GM18520 (cell line): ENCODE measurements around the gene STX4.
A peak's percentile ranks its signal among the peaks of the same experiment; 100 is the strongest.
"Not testable (repeated sequence)": the region's sequence is repeated elsewhere in the genome, so short reads cannot be mapped to it uniquely, and the experiment has no call there.

Experiments used
- ATAC-seq: cut with Tn5 transposase; IDR thresholded peaks from one replicate; pipeline ENCODE4 v1.9.1; 2021; ENCODE audit not compliant: unreplicated experiment

The STX4 gene

DNA sequence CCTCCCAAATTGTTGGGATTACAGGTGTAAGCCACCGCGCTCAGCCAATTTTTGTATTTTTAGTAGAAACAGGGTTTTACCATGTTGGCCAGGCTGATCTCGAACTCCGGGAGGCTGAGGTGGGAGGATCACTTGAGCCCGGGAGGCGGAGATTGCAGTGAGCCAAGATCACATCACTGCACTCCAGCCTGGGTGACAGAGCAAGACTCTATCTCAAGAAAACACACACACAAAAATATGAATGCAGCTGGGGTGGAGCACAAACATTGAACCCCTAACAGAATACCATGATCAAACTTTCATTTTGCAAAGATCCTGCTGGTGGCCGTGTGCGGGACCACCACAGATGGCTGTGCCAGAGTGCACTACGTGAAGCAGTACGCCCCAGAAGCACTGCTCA lies 15.6 kb upstream of the STX4 start:
- ATAC-seq: not testable (repeated sequence)

DNA sequence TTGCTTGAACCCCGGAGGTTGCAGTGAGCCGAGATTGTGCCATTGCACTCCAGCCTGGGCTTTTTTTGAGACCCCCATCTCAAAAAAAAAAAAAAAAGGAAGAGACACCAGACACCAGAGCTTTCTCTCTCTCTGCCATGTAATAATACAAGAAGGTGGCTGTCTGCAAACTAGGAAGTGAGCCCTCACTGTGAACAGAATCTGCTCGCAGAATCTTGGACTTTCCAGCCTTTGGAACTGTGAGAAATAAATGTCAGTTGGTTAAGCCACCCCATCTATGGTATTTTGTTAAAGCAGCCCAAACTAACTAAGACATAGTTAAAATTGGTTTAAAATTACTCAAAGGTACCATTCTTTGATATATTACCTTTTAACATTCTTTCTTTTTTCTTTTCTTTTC lies 12.8 kb upstream of the STX4 start:
- no peak for ATAC-seq

DNA sequence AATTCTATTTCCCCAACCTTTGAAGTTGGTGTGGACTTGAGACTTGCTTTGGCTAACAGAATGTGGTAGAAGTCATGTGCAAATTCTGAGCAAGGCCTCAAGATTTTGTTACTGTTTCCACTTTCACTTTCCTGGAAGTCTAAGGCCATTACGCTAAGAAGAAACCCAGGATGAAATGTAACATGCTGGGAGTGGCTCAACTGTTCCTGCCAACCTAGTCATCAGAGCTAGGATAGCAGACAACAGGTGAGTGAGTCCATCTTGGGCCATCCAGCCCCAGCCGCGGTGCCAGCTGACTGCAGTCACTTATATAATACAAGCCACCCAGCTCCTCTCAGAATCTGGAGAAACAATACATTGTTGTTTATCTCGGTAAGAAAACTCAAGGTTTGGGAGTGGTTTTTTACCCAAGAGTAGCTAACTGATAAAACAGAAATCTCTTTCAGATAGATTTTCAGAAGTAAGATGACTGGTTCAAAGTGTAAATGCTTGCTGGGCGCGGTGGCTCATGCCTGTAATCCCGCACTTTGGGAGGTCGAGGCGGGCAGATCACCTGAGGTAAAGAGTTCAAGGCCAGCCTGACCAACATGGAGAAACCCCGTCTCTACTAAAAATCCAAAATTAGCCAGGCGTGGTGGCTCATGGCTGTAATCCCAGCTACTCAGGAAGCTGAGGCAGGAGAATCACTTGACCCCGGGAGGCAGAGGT lies 10.7 kb upstream of the STX4 start:
- no peak for ATAC-seq

DNA sequence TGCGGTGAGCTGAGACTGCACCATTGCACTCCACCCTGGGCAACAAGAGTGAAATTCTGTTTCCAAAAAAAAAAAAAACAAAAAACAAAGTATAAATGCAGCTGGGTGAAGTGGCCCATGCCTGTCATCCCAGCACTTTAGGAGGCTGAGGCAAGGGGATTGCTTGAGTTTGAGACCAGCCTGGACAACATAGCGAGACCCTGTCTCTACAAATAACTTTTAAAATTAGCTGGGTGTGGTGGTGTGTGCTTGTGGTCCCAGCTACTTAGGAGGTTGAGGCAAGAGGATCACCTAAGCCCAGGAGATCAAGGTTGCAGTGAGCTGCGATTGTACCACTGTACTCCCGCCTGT lies 10.1 kb upstream of the STX4 start:
- no peak for ATAC-seq

DNA sequence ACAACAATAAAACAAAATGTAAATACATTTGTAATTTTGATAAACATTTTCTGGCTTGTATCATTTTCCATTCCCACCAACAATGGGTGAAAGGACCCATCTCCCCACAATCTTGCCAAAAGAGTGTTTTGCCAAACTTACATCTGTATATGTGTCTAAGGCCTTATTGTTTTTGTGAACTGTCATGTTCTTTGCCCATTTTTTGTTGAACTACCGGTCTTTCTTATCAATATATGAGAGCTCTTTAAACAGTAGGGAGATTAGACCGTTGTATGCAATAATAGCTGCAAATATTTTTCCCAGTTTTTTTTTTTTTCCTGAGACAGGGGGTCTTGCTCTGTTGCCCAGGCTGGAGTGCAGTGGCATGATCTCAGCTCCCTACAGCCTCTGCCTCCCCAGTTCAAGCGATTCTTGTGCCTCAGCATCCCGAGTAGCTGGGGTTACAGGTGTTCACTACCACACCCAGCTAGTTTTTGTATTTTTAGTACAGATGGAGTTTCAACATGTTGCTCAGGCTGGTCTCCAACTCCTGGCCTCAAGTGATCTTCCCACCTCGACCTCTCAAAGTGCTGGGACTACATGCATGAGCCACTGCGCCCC lies 9.6 kb upstream of the STX4 start:
- ATAC-seq: no peak

DNA sequence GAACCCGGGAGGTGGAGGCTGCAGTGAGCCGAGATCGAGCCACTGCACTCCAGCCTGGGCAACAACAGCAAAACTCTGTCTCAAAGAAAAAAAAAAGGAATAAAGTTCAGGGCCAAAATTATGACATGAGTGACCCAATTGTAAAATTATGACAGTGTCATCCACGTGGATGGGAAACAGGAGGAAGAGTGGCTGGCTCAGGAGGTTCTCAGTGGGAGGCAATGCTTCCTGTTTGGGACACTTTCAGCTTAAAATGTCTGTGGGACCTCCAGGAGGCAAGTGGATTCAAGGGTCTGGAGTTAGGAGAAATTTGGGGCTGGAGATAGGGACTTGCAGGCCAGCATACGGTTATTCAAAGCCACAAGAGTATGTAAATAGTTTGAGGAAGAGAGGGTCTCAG lies 8.0 kb upstream of the STX4 start:
- no peak for ATAC-seq

DNA sequence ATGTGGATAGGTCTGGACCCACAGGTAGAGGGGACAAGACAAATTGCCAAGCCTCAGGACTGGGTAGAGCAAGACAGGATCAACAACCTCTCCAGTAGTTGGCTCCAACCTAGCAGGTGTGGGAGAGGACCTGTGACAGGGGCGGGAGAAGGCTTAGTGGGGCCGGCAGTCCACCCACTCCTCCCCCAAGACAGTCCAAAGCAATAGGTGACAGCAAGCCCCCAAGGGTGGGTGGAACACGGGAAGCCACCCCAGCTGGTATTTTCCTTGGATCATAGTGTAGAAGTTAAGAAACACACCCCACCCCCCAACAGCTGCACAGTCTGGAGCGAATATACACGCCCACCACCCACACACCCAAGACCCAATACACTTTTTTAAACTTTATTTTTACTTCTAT lies 4.1 kb upstream of the STX4 start:
- ATAC-seq: no peak

DNA sequence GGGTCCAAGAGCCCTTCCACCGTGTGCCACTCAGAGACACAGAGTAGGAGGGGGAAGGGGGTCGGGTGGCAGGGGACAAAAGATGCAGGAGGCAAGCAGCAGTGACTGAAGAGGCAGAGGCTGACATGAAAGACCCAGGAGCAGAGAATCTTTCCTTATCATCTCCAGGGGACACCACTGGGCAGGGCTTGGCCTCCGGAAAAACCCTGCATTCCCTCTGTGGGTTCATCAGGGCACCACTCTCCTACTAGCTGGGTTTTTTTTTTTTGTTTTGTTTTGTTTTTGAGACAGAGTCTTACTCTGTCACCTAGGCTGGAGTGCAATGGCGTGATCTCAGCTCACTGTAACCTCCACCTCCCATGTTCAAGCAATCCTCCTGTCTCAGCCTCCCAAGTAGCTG lies 2.1 kb upstream of the STX4 start:
- ATAC-seq: no peak

DNA sequence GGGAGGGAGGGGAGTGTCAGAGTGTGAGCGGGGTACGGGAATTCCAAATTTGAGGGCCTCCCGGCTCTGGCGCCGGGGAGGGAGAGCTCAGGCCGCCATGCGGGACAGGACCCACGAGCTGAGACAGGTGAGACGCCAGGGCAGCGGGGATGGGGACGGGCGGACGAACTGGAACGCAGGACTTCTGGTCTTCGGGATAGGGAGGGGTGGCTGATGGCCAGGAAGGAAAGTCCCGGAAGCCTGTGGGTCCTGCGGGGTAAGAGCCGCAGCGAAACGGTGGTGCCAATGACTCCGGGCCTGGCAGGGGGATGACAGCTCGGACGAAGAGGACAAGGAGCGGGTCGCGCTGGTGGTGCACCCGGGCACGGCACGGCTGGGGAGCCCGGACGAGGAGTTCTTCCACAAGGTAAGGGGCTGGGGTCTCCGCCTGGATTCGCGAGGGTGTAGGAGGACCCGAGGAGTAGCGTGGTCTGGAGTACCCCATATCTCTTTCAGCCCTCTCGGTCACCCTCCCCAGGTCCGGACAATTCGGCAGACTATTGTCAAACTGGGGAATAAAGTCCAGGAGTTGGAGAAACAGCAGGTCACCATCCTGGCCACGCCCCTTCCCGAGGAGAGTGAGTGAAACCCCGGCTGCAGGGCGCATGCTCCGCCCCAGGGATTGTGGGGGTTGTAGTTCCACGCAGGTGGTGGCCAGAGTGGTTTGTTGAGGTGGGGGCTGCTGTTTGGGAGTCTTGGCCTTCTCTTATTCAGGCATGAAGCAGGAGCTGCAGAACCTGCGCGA lies 543 bp downstream of the STX4 start:
- peak; percentile 38 for ATAC-seq

DNA sequence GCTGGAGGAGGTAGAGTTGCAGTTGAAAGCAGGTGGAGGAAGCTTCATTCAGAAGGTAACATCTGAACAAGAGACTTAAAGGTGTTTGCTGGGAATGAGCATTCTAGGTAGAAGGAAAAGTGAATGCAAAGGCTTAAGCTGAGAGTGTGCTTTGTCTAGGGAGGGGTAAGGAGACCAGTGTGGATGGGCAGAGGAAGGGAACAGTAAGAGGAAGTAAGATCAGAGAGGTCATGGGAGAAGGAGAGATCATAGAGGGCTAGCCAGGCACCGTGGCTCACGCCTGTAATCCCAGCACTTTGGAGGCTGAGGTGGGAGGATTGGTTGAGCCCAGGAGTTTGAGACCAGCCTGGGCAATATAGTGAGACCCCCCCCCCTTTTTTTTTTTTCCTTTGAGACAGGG lies 3.3 kb downstream of the STX4 start:
- ATAC-seq: no peak

DNA sequence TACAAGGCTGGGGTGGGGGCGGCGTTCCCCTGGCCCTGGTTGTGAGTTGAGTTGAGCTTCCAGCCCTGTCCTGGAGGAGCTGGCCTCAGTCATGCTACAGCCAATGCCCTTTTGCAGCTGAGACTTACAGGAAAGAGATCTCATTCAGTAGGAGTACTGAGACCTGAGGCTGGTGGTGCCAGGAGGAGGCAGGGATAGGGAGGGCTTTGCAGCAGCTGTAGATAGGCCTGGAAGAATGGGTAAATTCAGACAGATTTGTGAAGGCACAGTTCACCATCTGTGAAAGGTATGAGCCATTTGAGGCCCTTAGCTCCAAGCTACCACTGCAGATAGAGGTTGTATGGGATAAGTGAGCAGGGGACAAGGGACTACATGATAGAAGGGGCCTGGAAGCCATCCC lies 5.6 kb downstream of the STX4 start:
- ATAC-seq: no peak

DNA sequence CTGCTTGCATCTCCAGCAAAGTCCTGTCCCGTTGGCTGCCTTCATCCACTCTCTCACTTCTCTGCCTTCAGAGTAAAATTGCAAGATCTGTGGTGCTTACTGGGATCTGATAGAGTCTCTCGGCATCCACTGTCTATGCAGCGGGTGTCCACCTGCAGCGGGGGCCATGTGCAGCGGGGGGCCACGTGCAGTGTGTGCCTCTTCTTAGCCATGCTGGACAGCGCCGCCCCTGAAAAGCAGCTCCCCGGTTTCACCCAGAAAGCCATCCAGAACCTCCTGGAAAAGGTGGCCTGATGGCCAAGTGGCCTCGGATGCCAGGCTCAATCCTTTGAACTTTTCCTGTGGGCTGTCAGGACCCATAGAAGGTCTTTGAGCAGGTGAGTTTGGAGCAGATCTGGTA lies 9.5 kb downstream of the STX4 start:
- ATAC-seq: no peak

DNA sequence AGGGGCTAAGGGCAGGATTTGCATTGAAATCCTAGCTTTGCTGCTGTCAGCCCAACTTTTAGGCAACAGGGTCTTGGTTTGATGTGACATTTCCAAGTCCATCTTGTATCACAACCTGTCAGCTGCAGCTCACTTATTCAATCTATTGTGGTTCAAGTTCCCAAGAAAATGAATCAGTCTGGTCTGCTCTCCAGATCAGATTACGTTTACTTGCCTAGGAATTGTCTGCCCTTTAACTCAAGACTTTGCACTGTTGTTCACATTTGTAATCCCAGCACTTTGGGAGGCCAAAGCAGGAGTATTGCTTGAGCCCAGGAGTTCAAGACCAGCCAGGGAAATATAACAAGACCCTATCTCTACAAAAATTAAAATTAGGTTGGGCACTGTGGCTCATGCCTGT lies 10.0 kb downstream of the STX4 start:
- no peak for ATAC-seq

DNA sequence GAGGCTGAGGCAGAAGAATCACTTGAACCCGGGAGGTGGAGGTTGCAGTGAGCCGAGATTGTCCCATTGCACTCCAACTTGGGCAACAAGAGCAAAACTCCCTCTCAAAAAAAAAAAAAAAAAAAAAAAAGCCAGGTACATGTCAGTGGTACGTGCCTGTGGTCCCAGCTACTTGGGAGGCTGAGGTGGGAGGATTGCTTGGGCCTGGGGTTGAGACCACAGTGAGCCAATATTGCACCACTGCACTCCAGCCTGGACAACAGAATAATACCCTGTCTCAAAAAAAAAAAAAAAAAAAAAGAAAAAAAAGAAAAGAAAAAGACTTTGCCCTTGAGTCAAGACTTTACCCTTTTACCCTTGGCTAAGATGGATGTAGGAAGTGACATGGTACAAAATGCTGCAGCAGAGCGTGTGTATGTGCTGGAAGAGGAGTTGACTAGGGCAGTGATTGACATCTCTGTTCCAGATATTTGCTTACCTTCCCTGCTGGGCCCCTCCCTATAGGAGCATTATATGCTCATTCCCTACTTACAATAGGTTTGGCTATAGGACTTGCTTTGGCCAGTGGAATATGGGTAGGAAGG lies 10.6 kb downstream of the STX4 start:
- ATAC-seq: no peak

DNA sequence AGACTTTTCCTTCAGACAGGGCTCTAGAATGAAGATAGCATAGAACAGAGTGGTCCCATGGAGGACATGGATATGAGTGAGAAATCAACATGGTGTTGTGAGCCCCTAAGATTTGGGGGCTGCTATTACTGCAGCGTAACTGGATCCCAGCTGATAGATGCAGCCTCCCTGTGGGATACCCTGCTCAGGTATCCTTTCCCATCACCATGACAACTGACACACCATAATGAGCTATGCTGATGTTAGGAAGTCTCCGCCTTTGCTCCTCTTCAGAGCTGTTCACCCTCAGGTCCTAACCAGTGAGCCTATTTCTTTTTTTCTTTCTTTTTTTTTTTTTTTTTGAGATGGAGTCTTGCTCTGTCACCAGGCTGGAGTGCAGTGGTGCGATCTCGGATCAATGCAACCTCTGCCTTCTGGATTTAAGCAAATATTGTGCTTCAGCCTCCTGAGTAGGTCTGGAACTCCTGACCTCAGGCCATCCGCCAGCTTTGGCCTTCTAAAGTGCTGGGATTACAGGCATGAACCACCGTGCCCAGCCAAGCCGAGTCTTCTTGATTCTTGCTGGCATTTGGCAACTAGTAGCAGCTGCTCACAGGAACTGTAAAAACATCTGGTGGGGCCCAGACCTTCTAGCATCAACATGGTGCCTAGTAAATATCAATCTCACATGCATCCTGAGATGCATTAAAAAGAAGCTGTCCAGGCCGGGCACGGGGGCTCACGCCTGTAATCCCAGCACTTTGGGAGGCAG lies 17.1 kb downstream of the STX4 start:
- no peak for ATAC-seq

DNA sequence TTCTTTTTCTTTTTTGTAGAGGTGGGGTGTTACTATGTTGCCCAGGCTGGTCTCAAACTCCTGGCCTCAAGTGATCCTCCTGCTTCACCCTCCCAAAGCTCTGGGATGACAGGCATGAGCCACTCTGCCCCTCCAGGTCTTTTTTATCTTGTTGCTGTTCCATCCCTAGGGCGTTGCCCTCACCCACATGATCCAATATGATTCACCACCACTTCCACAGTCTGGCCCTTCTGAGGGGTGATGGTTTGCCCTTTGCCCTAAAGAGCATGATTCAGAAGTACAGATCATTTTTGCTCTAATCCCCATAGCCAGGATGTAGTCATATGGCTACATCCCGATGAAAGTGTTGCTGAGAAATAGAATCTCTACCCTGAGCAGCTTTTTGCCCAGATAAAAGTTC lies 18.8 kb downstream of the STX4 start:
- ATAC-seq: no peak

DNA sequence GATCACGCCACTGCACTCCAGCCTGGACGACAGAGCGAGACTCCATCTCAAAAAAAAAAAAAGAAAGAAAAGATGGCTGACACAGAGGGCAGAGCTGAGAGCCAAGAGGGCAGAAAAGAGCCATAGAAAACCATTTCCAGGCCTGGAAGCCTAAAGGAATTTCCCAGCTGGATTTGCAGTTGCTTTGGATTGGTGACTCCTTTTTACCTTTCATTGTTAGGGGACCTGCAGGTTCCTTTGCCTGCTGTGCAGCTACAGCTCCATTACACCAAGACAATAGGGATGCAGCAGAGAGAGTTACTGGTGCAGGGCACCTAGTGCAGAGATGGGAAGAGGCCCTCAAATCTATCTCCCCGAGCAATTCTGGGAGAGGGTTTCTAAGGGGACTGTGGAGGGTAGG lies 22.3 kb downstream of the STX4 start:
- no peak for ATAC-seq

DNA sequence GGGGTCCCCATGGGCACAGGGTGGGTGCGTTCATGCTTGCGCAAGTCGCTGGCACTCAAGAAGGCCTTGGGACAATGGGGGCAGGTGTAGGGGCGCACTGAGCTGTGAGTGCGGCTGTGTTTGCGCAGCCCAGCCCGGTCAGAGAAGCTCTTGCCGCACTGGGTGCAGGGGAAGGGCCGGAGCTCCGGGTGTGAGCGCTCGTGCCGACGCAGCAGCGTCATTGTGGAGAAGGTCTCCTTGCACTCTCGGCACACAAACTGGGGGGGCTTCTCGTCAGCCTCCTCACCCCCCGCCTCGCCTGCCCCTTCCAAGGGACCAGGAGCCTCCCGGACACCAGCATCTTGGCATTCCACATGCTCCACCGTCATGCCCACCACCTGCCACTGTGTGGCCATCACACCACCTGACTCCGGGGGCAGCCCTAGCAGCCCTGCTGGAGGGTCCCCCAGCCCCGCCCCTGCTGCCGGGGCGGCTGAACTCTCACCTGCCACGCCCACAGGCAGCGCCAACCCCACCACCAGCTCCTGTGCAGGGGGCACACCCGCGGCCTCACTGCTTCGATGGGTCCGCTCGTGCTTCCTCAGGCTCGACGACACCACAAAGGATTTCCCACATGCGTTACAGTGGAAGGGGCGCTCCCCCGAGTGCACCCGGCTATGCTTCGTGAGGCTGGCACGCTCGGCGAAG lies 27.9 kb downstream of the STX4 start:
- no peak for ATAC-seq

DNA sequence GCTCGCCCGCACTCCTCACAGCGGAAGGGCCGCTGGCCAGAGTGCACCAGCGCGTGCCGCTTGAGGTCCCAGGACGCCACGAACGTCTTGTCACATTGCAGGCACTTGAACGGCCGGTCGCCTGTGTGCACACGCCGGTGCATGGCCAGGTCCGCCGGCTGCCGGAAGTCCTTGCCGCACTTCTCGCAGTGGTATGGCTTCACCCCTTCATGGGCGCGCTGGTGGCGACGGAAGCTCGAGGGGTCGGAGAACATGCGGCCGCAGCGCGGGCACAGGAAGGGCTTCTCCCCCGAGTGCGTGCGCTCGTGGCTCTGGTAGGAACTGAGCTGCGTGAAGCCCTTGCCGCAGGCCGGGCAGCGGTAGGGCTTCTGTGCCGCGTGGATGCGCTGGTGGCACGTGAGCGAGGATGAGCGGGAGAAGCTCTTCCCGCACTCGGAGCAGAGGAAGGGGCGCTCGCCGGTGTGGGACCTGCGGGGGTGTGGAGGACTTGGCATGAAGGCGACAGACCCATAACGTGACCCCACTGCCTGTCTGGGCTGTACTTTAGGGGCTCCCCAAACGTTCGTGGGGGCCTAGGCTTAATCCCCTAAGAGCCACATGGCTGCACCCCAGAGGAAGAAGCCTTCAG lies 28.6 kb downstream of the STX4 start:
- no peak for ATAC-seq

DNA sequence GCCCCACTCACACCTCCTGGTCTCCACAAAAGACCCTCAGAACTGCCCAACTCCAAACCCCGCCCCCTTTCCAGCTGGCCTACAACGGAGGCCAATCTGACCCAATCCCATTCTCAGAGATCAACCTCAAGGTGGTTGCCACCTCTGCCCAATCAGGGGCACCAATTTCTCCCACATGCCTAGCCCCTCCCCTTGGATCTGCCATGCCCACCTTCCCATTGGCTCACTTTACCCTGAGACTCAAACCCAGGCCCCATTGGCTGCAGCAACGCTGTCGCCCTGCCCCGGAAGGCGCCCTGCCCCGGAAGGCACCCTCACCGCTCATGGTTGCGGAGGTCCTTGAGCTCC lies 30.1 kb downstream of the STX4 start:
- ATAC-seq: no peak
